ENCODE results near the gene TRAK2. TPM values are rescaled to one million over a fixed set of nuclear protein-coding genes. Genes with fewer than 3 reads are reported as not detected.

TRAK2 gene
- total RNA-seq, 1 experiment from 2014 or later: 12.8 TPM

- H3K27ac Mint-ChIP-seq: no peak overlapping the region
- no peak overlapping the region for H3K4me3 Mint-ChIP-seq
- ChIA-PET CTCF (no interaction called here), POLR2A (interaction anchor here (0.7 kb wide), 1 partner anchor 90 kb away, joined by 3 read pairs; the partner anchor contains the start of genes STRADB and TRAK2)
- DNase-seq (ENCODE audit: low spot score): no peak
- H3K4me1 Mint-ChIP-seq: peaks cover 5% of the 10 kb centered on the region
- TF ChIP-seq SMAD3 (CRISPR knock-in tag; IDR thresholded peaks at IDR 0.05; ENCODE audit: borderline replicate concordance): no peak
- no peak for TF ChIP-seq ZNF232 (CRISPR knock-in tag; IDR thresholded peaks at IDR 0.05)
- TF ChIP-seq SMAD4 (CRISPR knock-in tag; IDR thresholded peaks at IDR 0.05): no peak
- no peak for TF ChIP-seq USF1 (CRISPR knock-in tag; IDR thresholded peaks at IDR 0.05)
- TF ChIP-seq MYBL2 (CRISPR knock-in tag; IDR thresholded peaks at IDR 0.05): no peak
- no peak for TF ChIP-seq ZMAT4 (CRISPR knock-in tag; IDR thresholded peaks at IDR 0.05)
- no peak for TF ChIP-seq TP53 (CRISPR knock-in tag; IDR thresholded peaks at IDR 0.05)
- no peak for TF ChIP-seq STAT6 (CRISPR knock-in tag; conservative IDR thresholded peaks at IDR 0.05; ENCODE audit: low read depth)
- no peak for TF ChIP-seq HMGA2 (CRISPR knock-in tag; IDR thresholded peaks at IDR 0.05)
- TF ChIP-seq ZSCAN18 (CRISPR knock-in tag; IDR thresholded peaks at IDR 0.05): no peak
- H3K36me3 Mint-ChIP-seq: peaks cover 8% of the 10 kb centered on the region
- no peak for ATAC-seq
- no peaks in the 10 kb centered on the region for H3K27me3 Mint-ChIP-seq (ENCODE audit: low read depth)
- H3K9me3 Mint-ChIP-seq: peaks cover 10% of the 10 kb centered on the region
Observed at GRCh38 chr2:201361078-201361733, 90.1 kb downstream of the TRAK2 start.

- ChIA-PET CTCF (interaction anchor here (0.6 kb wide), 1 partner anchor 8 kb away, joined by 3 read pairs; no protein-coding TSS in a partner anchor), POLR2A (interaction anchor here (0.7 kb wide), 1 partner anchor 91 kb away, joined by 3 read pairs; the partner anchor contains the start of genes STRADB and TRAK2)
- no peak for ATAC-seq
- TF ChIP-seq JAZF1 (CRISPR knock-in tag; IDR thresholded peaks at IDR 0.05) (no peak), AFF4 (CRISPR knock-in tag; IDR thresholded peaks at IDR 0.05; ENCODE audit: borderline replicate concordance) (no peak), JUN (CRISPR knock-in tag; IDR thresholded peaks at IDR 0.05) (no peak), NFYB (CRISPR knock-in tag; conservative IDR thresholded peaks at IDR 0.05; ENCODE audit: low read depth) (no peak), AR (CRISPR knock-in tag; IDR thresholded peaks at IDR 0.05) (no peak), ZNF219 (CRISPR knock-in tag; IDR thresholded peaks at IDR 0.05; ENCODE audit: borderline replicate concordance) (no peak)
- H3K27me3 Mint-ChIP-seq (ENCODE audit: low read depth): no peaks in the 10 kb centered on the region
- no peak overlapping the region for H3K4me3 Mint-ChIP-seq
- peaks cover 8% of the 10 kb centered on the region for H3K36me3 Mint-ChIP-seq
- H3K27ac Mint-ChIP-seq: no peak overlapping the region
- no peak for DNase-seq (ENCODE audit: low spot score)
- peaks cover 10% of the 10 kb centered on the region for H3K9me3 Mint-ChIP-seq
- peaks cover 5% of the 10 kb centered on the region for H3K4me1 Mint-ChIP-seq
Observed at GRCh38 chr2:201360256-201360655, 91.0 kb downstream of the TRAK2 start.

All from WTC11 (cell line).